HG03066 (cell line): ENCODE measurements around the gene DUOXA1.
"Not testable (repeated sequence)": the region's sequence is repeated elsewhere in the genome, so short reads cannot be mapped to it uniquely, and the experiment has no call there.

Source experiments
- ATAC-seq: cut with Tn5 transposase; IDR thresholded peaks from one replicate; pipeline ENCODE4 v1.9.1; 2021; ENCODE audit warnings: low read depth; ENCODE audit not compliant: unreplicated experiment

Gene DUOXA1

DNA sequence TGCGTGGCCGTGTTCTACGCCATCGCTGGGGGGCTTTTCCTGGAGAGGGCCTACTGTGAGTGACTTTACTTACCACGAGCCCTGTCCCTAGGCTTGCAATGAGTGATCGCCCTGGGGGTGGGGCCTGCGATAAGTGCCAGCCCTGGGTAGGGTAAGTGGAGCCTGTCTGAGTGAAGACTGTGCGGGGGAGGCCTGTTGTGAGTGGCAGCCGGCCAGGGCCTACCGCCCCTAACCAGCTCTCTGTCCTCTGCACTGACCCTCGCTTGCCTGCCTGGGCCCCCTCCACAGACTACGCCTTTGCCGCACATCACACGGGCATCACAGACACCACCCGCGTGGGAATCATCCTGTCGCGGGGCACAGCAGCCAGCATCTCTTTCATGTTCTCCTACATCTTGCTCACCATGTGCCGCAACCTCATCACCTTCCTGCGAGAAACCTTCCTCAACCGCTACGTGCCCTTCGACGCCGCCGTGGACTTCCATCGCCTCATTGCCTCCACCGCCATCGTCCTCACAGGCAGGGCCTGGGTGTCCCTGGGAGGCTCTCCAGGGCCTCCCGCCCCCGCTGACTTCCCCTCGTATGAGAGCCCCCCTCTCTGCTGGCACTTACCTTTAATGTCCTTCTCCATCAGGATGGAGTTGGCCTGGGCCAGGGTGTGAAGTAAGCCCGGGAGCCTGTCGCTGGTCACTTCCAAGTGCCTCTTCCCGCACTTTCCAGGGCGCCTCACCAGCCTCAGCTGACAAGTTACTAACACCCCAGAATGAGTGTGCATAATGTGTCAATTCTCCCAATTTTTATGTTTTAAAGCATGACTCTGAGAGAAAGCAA is 22.5 kb upstream of the DUOXA1 start:
- no peak for ATAC-seq

DNA sequence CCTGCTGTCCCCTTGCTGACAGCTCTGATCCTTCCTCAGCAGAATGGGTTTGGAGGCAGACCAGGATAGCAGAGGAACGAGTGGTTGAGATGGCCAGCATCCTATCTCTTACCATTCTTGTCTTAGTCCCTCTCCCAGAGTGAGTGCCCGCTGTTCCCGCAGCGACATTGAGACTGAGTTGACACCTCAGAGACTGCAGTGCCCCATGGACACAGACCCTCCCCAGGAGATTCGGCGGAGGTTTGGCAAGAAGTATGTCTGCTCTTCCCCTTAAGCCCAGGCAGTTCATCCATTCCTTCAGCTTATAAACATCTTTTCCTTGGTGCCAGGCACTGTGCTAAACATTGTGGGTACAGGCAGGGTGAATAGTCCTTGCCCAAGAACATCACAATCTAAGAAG is 21.3 kb upstream of the DUOXA1 start:
- no peak for ATAC-seq

DNA sequence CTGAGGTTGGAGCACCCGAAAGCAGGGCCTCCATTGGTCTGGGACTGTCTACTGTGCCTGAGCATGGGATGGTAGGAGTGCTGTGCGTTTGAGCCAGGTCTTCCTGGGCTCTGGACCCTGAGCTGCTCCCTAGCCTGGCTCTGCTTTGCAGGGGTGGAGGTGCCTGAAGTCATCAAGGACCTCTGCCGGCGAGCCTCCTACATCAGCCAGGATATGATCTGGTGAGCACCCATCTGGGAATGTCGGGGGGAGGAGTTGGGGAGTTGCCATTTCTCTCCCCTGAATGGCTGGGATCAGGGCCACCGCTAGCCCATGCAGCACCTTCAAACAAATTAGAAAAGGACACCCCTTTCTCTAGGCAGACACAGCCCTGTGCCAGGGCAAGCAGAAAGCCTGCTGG is 20.8 kb upstream of the DUOXA1 start:
- ATAC-seq: no peak

DNA sequence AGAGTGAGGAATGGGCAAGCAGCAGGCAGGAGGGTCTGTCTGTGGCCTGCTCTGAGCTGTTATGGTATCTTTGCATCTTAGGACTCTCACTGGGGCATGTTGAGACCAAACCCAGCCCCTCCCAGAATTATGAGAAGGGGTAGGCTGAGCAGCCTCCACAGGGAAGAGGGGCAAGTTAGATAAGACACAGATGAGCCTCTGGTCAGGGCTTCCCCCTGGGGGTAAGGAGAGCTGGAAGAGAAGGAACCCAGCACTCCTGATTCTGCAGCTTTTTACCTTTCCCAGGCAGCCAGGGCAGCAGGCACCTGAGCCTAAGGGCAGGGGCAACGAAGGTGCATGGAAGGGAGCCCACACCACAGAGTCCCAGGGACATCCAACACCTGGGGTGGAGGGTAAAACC is 19.4 kb upstream of the DUOXA1 start:
- no peak for ATAC-seq

DNA sequence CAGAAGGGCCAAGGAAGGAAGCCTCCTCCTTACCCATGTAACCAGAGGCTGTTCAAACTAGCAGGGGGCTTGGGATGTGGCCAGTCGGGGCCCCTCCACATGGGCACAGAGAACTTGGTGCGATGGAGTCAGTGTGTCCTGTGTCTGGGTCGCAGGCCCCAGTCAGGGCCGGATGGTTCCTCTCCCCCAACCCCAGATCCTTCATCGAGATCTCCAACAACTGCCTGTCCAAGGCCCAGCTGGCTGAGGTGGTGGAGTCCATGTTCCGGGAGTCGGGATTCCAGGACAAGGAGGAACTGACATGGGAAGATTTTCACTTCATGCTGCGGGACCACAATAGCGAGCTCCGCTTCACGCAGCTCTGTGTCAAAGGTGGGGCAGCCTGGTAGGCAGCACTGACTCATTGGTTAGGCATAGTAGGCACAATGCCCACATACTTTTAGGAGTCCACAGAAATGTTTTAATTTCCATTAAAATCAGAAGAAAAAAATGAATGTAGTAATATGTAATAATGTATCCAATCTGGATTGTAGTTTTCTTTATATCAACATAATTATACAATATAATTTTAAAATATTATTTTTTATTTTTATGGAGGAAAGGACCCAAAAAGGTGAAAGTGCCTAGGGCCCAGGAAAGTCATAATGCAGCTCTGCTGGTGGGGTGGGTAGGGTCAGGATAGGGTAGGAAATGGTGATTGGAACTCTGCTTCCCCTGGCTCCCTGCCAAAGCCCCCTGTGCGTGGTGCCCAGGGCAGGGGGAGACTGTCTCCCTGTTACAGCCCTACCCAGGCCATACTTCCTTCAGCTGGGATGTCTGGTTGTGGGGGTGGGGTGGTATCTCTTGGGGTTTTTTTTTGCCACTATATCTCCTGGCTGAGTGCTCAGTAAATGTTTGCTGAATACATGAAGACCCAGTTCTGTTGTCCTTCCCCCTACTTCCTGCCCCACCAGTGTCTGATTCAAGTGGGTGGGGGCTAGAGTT is 18.7 kb upstream of the DUOXA1 start:
- no peak for ATAC-seq

DNA sequence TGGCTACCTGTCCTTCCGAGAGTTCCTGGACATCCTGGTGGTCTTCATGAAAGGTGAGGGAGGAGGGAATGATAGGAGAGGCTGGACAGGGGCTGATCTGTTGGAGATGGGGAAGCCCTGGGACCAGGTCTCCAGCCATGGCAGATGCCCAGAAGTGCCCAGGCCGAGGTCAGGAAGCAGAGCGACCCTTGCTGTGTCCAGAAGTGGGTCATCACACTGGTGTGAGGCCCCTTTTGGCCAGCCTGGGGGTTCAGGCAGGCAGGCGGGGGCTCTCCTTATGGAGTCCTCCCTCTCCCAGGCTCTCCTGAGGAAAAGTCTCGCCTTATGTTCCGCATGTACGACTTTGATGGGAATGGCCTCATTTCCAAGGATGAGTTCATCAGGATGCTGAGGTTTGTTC is 17.9 kb upstream of the DUOXA1 start:
- ATAC-seq: no peak

DNA sequence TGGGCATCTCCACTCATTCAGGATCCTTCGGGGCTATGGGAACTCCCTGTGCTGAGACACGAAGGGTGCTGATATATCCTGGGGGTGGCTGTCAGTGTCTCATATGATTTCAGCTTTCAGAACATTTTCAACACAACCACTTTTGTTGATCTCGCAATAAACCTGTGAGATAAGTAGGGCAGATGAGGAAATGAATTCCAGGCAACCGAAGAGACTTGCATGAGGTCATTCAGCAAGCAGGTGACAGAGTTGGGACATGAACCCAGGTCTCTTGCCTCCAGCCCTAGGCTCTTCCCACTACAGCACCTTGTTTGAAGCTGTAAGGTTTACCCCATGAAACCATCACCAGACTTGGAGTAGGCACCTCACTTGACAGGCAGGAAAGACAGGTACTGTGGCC is 16.7 kb upstream of the DUOXA1 start:
- ATAC-seq: no peak

DNA sequence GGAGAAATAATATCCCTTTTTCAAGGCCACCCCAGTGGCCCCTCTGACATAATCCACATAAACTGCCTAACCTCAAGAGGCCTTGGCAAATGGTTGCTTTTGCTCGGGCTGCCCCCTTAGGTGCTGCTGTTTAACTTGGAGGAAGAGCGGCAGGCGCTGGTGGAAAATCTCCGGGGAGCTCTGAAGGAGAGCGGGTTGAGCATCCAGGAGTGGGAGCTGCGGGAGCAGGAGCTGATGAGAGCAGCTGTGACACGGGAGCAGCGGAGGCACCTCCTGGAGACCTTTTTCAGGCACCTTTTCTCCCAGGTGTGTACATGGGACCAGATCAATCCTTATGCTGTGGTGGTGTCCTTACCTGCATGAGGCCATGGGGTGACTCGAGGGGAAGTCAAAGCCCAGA is 15.1 kb upstream of the DUOXA1 start:
- ATAC-seq: no peak

DNA sequence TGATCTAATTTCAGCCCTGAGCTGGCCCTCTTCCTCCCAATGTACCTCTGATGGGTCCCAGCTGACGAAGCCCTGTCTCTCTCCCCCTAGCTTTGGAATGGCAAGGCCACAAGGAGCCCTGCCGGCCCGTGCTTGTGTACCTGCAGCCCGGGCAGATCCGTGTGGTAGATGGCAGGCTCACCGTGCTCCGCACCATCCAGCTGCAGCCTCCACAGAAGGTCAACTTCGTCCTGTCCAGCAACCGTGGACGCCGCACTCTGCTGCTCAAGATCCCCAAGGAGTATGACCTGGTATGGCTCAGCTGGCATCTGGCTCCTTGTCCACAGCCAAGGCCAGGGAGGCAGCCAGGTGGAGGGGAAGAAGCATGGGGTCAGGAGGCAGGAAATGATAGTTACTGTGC is 14.3 kb upstream of the DUOXA1 start:
- ATAC-seq: no peak

DNA sequence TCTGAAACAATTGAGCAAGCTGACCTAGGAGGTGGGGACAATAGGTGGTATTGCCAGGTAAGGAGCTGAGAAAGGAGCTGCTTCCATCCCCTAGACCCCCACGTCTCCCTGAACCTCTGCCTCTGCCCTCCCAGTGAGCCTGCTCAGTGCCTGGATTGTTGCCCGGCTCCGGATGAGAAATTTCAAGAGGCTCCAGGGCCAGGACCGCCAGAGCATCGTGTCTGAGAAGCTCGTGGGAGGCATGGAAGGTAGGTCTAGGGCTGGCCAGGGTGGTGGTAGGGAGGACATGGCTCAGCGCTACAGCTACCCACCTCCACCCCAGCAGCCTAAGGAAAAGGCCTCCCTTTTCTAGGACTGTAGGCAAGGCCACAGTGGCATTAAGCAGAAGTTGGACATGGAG is 13.4 kb upstream of the DUOXA1 start:
- no peak for ATAC-seq

DNA sequence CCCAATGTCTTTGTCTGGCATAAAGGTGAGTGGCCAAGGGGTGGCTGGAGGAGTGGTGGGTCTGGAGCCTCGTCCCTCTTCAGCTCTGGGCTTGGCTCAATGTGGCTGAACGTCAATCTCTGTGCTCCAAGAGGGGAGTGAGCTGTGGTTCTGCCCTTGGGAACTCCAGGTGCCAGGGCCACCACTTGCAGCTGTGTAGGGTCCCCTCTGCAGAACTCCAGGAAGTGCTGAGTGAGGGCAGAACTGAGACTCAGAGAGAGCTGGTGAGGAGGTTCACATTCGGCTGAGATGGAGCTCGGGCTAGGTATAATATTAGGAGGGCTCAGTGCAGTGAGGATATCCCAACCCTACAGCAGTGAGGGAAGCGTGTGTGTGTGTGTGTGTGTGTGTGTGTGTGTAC is 11.7 kb upstream of the DUOXA1 start:
- no peak for ATAC-seq

DNA sequence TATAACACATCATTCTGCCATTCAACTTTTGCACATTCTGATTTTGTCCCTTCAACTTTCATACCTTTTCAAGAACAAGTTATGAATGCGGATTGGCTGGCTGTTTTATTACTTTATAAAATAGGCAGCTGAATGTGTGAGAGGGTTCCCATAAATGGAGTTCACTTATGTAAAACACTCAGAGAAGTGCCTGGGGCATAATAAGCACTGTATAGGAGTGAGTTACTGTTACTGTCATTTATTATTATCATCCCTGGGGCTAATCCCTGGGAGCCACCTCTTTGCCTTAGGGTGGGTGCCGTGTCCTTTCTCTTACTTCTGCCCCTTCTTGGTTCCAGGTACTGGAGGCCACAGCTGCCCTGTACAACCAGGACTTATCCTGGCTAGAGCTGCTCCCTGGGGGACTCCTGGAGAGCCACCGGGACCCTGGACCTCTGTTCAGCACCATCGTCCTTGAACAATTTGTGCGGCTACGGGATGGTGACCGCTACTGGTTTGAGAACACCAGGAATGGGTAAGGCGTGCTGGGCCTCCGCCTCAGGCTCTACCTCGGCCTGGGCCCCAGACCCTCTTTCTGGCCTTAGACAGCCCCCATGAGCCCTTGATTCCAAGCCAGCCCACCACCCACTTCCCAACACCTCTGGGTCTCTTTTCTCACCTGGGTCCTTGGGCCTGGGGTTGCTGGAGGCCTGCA is 11.0 kb upstream of the DUOXA1 start:
- ATAC-seq: no peak

DNA sequence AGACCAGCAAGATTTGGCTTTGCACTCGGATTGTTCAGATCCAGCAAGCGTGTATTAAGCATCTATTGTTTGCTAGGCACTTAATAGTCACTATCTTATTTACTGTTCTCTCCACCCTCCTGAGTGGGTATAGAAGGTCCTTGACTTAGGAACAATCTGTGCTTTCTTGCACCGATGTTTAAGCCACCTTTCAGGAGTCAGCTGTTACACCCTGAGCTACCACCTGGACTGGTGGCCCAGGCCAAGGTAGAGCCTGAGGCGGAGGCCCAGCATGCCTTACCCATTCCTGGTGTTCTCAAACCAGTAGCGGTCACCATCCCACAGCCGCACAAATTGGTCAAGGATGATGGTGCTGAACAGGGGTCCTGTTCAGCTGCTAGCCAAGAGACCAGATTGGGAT is 10.1 kb upstream of the DUOXA1 start:
- no peak for ATAC-seq

DNA sequence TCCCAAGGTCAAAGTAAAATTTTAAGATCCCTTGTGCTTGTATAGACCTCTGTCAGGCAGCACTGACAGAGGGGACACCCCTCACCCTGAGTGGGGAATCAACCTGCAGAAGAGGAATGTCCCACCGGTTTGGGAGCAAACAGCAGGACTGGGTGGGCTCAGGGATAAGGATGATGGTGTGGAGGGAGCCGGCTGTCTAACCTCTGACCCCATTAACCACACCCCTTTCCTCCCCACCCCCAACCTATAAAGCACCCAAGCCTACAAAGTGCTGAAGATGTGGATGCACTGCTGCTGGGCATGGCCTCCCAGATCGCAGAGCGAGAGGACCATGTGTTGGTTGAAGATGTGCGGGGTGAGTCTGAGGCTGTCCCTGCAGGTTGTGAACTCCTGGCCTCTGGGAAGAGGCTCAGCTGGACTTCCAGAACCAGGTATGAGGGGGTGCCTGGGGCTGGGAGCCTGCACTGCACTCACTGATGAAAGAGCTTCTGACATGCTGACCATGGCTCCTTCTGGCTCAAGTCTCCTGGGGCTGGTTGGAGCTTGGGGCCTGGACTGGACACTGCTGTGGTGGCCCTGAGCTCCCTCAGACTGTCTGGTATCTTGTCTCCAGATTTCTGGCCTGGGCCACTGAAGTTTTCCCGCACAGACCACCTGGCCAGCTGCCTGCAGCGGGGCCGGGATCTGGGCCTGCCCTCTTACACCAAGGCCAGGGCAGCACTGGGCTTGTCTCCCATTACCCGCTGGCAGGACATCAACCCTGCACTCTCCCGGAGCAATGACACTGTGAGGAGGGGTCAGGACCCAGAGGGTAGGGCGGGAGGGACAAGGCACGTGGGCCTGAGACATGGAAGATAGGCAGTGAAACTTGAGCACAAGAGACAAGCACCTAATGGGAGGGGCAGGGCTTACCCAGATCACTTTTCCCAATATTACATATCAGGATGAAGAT is 9.4 kb upstream of the DUOXA1 start:
- no peak for ATAC-seq

DNA sequence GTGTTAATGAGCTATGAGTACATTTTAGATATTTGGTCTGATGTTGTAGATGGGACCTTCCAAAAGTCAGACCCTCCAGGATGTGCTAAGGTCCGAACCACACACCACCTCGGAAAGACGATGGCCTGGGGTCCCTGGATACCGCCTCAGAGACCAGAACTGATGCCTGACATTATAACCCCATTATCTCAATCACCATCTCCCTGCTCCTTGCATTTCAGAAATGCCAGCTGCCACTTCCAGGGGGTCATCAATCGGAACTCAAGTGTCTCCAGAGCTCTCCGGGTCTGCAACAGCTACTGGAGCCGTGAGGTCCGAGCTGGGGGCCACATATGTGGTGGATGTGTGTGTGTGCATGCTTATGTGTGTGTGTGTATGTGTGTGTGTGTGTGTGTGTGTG is 8.0 kb upstream of the DUOXA1 start:
- ATAC-seq: no peak

DNA sequence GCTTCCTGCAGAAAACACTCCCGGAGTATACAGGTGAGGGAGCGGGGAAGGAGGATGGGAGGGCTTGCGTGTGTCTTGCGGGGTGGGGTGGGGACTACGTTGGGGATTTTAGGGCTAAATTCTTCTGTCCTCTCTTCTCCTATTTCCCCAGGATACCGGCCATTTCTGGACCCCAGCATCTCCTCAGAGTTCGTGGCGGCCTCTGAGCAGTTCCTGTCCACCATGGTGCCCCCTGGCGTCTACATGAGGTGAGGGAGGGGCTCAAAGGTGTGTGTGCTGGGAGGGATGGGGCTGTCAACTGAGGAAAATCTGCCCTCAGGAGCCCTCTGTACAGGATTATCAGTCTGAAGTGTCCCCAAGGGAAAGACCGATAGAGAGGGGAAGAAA is 6.7 kb upstream of the DUOXA1 start:
- ATAC-seq: no peak

DNA sequence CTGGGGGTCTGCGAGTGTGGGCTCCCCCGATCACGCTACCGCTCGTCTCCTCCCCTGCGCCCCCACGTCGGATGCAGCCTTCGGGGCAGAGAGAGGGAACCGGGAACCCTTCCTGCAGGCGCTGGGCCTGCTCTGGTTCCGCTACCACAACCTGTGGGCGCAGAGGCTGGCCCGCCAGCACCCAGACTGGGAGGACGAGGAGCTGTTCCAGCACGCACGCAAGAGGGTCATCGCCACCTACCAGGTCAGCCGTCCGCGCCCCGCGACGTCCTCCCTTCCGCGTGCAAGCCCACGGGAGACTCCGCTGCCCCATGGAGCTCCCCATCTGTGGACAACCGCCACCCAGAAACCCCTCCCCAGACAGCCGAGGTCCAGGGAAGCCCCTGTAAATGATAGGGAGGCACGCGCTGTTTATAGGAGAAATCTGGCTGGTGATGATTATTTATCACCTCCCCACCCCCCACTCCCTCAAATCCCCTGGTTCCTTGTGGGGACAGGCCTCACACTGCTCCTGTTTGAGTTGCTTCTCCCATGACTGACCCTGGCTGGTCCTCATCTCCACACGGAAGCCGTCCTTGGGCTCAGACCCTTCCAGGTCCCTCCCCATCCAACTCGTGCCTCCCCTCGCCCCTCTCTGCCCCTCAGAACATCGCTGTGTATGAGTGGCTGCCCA is 6.2 kb upstream of the DUOXA1 start:
- not testable (repeated sequence) for ATAC-seq

DNA sequence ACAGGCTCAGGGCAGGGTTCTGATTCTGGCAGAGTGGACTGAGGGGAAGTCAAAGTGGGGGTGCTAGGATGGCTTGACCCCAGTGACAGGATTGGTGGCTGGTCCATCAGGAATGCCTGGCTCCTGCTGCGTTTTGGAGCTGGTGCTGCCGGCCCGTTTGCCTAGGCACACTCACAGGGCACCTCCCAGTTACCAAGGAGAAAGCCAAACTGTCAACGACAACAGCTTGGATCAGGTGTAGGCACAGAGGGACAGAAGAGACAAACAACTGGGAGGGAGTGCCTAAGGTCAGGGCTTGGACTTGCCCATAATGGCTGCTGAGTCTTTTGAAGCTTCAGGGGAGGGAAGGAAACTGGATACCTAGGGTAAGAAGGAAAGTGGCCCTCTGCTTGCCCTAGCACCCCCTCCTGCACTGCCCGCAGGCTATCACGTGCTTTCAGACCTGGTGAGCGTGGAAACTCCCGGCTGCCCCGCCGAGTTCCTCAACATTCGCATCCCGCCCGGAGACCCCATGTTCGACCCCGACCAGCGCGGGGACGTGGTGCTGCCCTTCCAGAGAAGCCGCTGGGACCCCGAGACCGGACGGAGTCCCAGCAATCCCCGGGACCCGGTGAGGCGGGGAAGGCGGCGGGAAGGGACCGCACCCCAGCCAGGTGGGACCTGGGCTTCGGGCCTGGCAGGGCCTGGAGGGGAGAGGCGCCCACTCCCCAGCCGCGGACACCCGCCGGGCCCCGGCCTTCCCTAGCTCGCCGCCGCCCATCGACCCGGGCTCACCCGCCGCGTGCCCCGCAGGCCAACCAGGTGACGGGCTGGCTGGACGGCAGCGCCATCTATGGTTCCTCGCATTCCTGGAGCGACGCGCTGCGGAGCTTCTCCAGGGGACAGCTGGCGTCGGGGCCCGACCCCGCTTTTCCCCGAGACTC is 5.3 kb upstream of the DUOXA1 start:
- ATAC-seq: no peak
